HEK293 (cell line): ENCODE data around the gene POM121L2.
"Not testable (repeated sequence)": the region's sequence is repeated elsewhere in the genome, so short reads cannot be mapped to it uniquely, and the experiment has no call there.

Experiments
- CTCF ChIA-PET: fragments of 350-600 bp; formaldehyde crosslinking; extraction: SDS; loops from one replicate; lab custom pipeline; 2021; ENCODE audit warnings: antibody characterized with exemption; lab: Yijun Ruan, JAX
- POLR2A ChIA-PET: fragments of 300-600 bp; formaldehyde crosslinking; extraction: SDS; loops from one replicate; lab custom pipeline; 2020; ENCODE audit warnings: antibody characterized with exemption, inconsistent platforms; lab: Yijun Ruan, JAX
- H3K27ac ChIP-seq: fragments of 200-500 bp; sonication (Bioruptor generic); 2 replicates; pipeline ENCODE4 v1.5.1; 2014; ENCODE audit warnings: low read depth, low read length, control low read depth, inconsistent platforms; ENCODE audit errors: extremely low read depth
- H3K36me3 ChIP-seq, 2 experiments: fragments of 200-500 bp in 1 of 2; sonication (Bioruptor generic) in 1 of 2; 1 replicate in 1 of 2; 2 replicates in 1 of 2; pipeline ENCODE4 v1.5.1; 2014 to 2017; ENCODE audit warnings: inconsistent platforms in 2 of 2, low read length in 2 of 2; ENCODE audit not compliant: control insufficient read depth in 2 of 2, insufficient read depth in 1 of 2
- H3K4me1 ChIP-seq: fragments of 200-500 bp; sonication (Bioruptor generic); 2 replicates; pipeline ENCODE4 v1.5.1; 2014; ENCODE audit warnings: mild to moderate bottlenecking, low read length, inconsistent platforms; ENCODE audit not compliant: control insufficient read depth, insufficient read depth
- H3K4me3 ChIP-seq: 2 replicates; pipeline ENCODE4 v1.5.1; 2011; ENCODE audit warnings: low read depth, mild to moderate bottlenecking, control low read depth, low read length, moderate library complexity
- H3K9me3 ChIP-seq: fragments of 200-500 bp; sonication (Bioruptor generic); 2 replicates; pipeline ENCODE4 v1.5.1; 2014; ENCODE audit warnings: low read depth, low read length, inconsistent platforms; ENCODE audit not compliant: control insufficient read depth, insufficient read depth
- HOXD13 ChIP-seq: sonication (generic); formaldehyde crosslinking; IDR thresholded peaks from 2 replicates; pipeline ENCODE4 v1.8.0; 2022; ENCODE audit warnings: missing genetic modification reagents, borderline replicate concordance
- INSM2 ChIP-seq: fragments of 450-650 bp; formaldehyde crosslinking; IDR thresholded peaks from 2 replicates; pipeline ENCODE4 v1.5.1; 2016; ENCODE audit warnings: missing biosample characterization, missing genetic modification characterization
- REST ChIP-seq: fragments of 450-650 bp; formaldehyde crosslinking; IDR thresholded peaks from 2 replicates; pipeline ENCODE4 v1.5.1; 2016; ENCODE audit warnings: missing biosample characterization, missing genetic modification characterization
- TRIM28 ChIP-seq: IDR thresholded peaks from 2 replicates; pipeline ENCODE4 v1.6.1; 2011; ENCODE audit warnings: low read length, control low read depth, borderline replicate concordance
- ZBTB11 ChIP-seq: fragments of 450-650 bp; formaldehyde crosslinking; conservative IDR thresholded peaks from 2 replicates; pipeline ENCODE4 v1.5.1; 2016; ENCODE audit warnings: low read depth, missing biosample characterization, missing genetic modification characterization
- ZBTB49 ChIP-seq: fragments of 450-650 bp; formaldehyde crosslinking; IDR thresholded peaks from 2 replicates; pipeline ENCODE4 v1.5.1; 2016; ENCODE audit warnings: missing biosample characterization, missing genetic modification characterization, low read depth
- ZNF140 ChIP-seq: fragments of 450-650 bp; formaldehyde crosslinking; IDR thresholded peaks from 2 replicates; pipeline ENCODE4 v1.5.1; 2016; ENCODE audit warnings: missing biosample characterization, missing genetic modification characterization
- ZNF223 ChIP-seq: fragments of 450-650 bp; formaldehyde crosslinking; IDR thresholded peaks from 2 replicates; pipeline ENCODE4 v1.5.1; 2016; ENCODE audit warnings: missing biosample characterization, missing genetic modification characterization
- ZNF292 ChIP-seq: fragments of 450-650 bp; formaldehyde crosslinking; IDR thresholded peaks from 2 replicates; pipeline ENCODE4 v1.5.1; 2016; ENCODE audit warnings: low read depth, missing biosample characterization, missing genetic modification characterization, borderline replicate concordance
- ZNF354C ChIP-seq: fragments of 450-650 bp; formaldehyde crosslinking; IDR thresholded peaks from 2 replicates; pipeline ENCODE4 v1.5.1; 2016; ENCODE audit warnings: missing biosample characterization, missing genetic modification characterization, low read depth, borderline replicate concordance
- ZNF391 ChIP-seq: fragments of 450-650 bp; formaldehyde crosslinking; IDR thresholded peaks from 2 replicates; pipeline ENCODE4 v1.5.1; 2016; ENCODE audit warnings: low read depth, missing biosample characterization, missing genetic modification characterization, borderline replicate concordance
- ZNF518A ChIP-seq: fragments of 450-650 bp; formaldehyde crosslinking; conservative IDR thresholded peaks from 2 replicates; pipeline ENCODE4 v1.5.1; 2016; ENCODE audit warnings: low read depth, missing biosample characterization, missing genetic modification characterization
- ZNF555 ChIP-seq: fragments of 450-650 bp; formaldehyde crosslinking; conservative IDR thresholded peaks from 2 replicates; pipeline ENCODE4 v1.5.1; 2017; ENCODE audit warnings: missing biosample characterization, mild to moderate bottlenecking, missing genetic modification characterization, inconsistent platforms
- ZNF629 ChIP-seq: fragments of 450-650 bp; formaldehyde crosslinking; IDR thresholded peaks from 2 replicates; pipeline ENCODE4 v1.5.1; 2017; ENCODE audit warnings: missing biosample characterization, missing genetic modification characterization
- ZNF777 ChIP-seq: fragments of 450-650 bp; formaldehyde crosslinking; IDR thresholded peaks from 2 replicates; pipeline ENCODE4 v1.5.1; 2017; ENCODE audit warnings: missing biosample characterization, missing genetic modification characterization, borderline replicate concordance

Gene POM121L2

GRCh38 chr6:27268803-27269202, 43.3 kb downstream of the POM121L2 start (continued):
- TF ChIP-seq ZBTB49 (tag by site-specific recombination) = no peak

GRCh38 chr6:27267857-27268434, 44.1 kb downstream of the POM121L2 start:
- H3K4me3 ChIP-seq = no peak overlapping the region
- H3K27ac ChIP-seq = no peak overlapping the region
- H3K4me1 ChIP-seq = no peaks in the 10 kb centered on the region
- H3K9me3 ChIP-seq = no peaks in the 10 kb centered on the region
- no peaks in the 10 kb centered on the region for H3K36me3 ChIP-seq
- TF ChIP-seq TRIM28 = no peak
- no peak for TF ChIP-seq INSM2 (tag by site-specific recombination)
- no peak for TF ChIP-seq ZNF391 (tag by site-specific recombination)
- no peak for TF ChIP-seq ZNF777 (tag by site-specific recombination)
- no peak for TF ChIP-seq HOXD13 (CRISPR knock-in tag)
- POLR2A ChIA-PET = no interaction called here
- CTCF ChIA-PET = interaction anchor here (1.2 kb wide), 1 partner anchor 11 kb away, joined by 4 read pairs; no protein-coding TSS in a partner anchor

- CTCF ChIA-PET = interaction anchor here (1.2 kb wide), 1 partner anchor 12 kb away, joined by 4 read pairs; no protein-coding TSS in a partner anchor
- H3K4me3 ChIP-seq, H3K4me1 ChIP-seq, H3K36me3 ChIP-seq, H3K9me3 ChIP-seq, H3K27ac ChIP-seq, POLR2A ChIA-PET: not testable (repeated sequence)
- TF ChIP-seq ZNF354C = 0 out of 2 replicates have a peak, but pooled peaks have one; percentile 20
- 0 out of 2 replicates have a peak, but pooled peaks have one; percentile 52 for TF ChIP-seq ZNF292
- peak; percentile 67 for TF ChIP-seq ZNF140 (tag by site-specific recombination)
- TF ChIP-seq ZNF629 = peak; percentile 58
- TF ChIP-seq ZNF518A (tag by site-specific recombination) = peak; percentile 85
- TF ChIP-seq REST = peak; percentile 54
- peak; percentile 69 for TF ChIP-seq ZBTB11 (tag by site-specific recombination)
- 0 out of 2 replicates have a peak, but pooled peaks have one; percentile 66 for TF ChIP-seq ZNF223 (tag by site-specific recombination)
- TF ChIP-seq ZNF555 = peak; percentile 77
Measured at GRCh38 chr6:27267003-27267402, 45.1 kb downstream of the POM121L2 start.
